Loucy (cell line): ENCODE data around the gene PUDP.

ENCODE experiments used
- H2AFZ ChIP-seq: fragments of 200-600 bp; sonication (generic); 2 replicates; pipeline ENCODE4 v1.6.0; 2016; ENCODE audit warnings: antibody characterized with exemption, mild to moderate bottlenecking, low read length, moderate library complexity
- H3F3A ChIP-seq: fragments of 200-600 bp; 2 replicates; pipeline ENCODE4 v1.6.0; 2016; ENCODE audit warnings: antibody characterized with exemption, low read depth, mild to moderate bottlenecking
- H3K27me3 ChIP-seq: fragments of 200-600 bp; sonication (generic); 2 replicates; pipeline ENCODE4 v1.6.1; 2014; ENCODE audit warnings: low read length, mild to moderate bottlenecking; ENCODE audit not compliant: insufficient read depth, poor library complexity, severe bottlenecking
- H3K36me3 ChIP-seq: fragments of 200-600 bp; sonication (generic); 2 replicates; pipeline ENCODE4 v1.6.1; 2016; ENCODE audit warnings: low read length; ENCODE audit not compliant: insufficient read depth
- H3K4me1 ChIP-seq: fragments of 200-600 bp; sonication (generic); 2 replicates; pipeline ENCODE4 v1.5.1; 2014; ENCODE audit warnings: low read length, mild to moderate bottlenecking; ENCODE audit not compliant: insufficient read depth, poor library complexity, severe bottlenecking
- H3K4me2 ChIP-seq: fragments of 200-600 bp; sonication (generic); 2 replicates; pipeline ENCODE4 v1.6.0; 2014; ENCODE audit warnings: antibody characterized with exemption, low read length, low read depth, mild to moderate bottlenecking; ENCODE audit not compliant: poor library complexity, severe bottlenecking
- H3K4me3 ChIP-seq: fragments of 200-600 bp; sonication (generic); 2 replicates; pipeline ENCODE4 v1.5.1; 2014; ENCODE audit warnings: low read length, mild to moderate bottlenecking, mixed read lengths; ENCODE audit not compliant: poor library complexity, severe bottlenecking
- H3K79me2 ChIP-seq: fragments of 200-600 bp; sonication (generic); 2 replicates; pipeline ENCODE4 v1.6.1; 2014; ENCODE audit warnings: low read length; ENCODE audit not compliant: insufficient read depth
- H3K9ac ChIP-seq: fragments of 200-600 bp; sonication (generic); 2 replicates; pipeline ENCODE4 v1.6.0; 2014; ENCODE audit warnings: mild to moderate bottlenecking, low read depth, low read length, moderate library complexity; ENCODE audit not compliant: poor library complexity, severe bottlenecking
- H3K9me2 ChIP-seq: fragments of 200-600 bp; sonication (generic); replicated peaks from 2 replicates; pipeline ENCODE4 v1.6.1; 2016; ENCODE audit warnings: low read depth, low read length, mixed read lengths
- H3K9me3 ChIP-seq: fragments of 200-600 bp; sonication (generic); 2 replicates; pipeline ENCODE4 v1.6.1; 2014; ENCODE audit warnings: mild to moderate bottlenecking, antibody characterized with exemption, low read length, low read depth; ENCODE audit not compliant: insufficient read depth
- H4K20me1 ChIP-seq: fragments of 200-600 bp; sonication (generic); 2 replicates; pipeline ENCODE4 v1.6.0; 2014; ENCODE audit warnings: antibody characterized with exemption, low read length, mild to moderate bottlenecking; ENCODE audit not compliant: insufficient read depth, poor library complexity, severe bottlenecking
- EZH2phosphoT487 ChIP-seq: fragments of 200-600 bp; IDR thresholded peaks from 2 replicates; pipeline ENCODE4 v1.6.1; 2018; ENCODE audit warnings: antibody characterized with exemption, mild to moderate bottlenecking, moderate library complexity, borderline replicate concordance
- TF ChIP-seq, protein P1 (sequence below): fragments of 200-600 bp; sonication (generic); conservative IDR thresholded peaks from 2 replicates; pipeline ENCODE4 v1.5.1; 2014; ENCODE audit warnings: mild to moderate bottlenecking, antibody characterized with exemption, low read length

The PUDP gene

GRCh38 chrX:7115557-7115956 lies 32.4 kb downstream of the PUDP start:
- Histone ChIP-seq H3K9ac (no peak overlapping the region), H3K9me3 (no peaks in the 10 kb centered on the region), H2AFZ (no peak overlapping the region), H3K79me2 (peaks cover 20% of the 10 kb centered on the region; the same call in 1 of the 2 replicates), H3K9me2 (no peaks in the 10 kb centered on the region), H4K20me1 (no peaks in the 10 kb centered on the region), H3K27me3 (no peaks in the 10 kb centered on the region), H3F3A (no peaks in the 10 kb centered on the region), H3K4me3 (no peak overlapping the region), H3K4me1 (peaks cover 25% of the 10 kb centered on the region), H3K4me2 (no peak overlapping the region), H3K36me3 (no peaks in the 10 kb centered on the region)
- TF ChIP-seq, protein P1, sequence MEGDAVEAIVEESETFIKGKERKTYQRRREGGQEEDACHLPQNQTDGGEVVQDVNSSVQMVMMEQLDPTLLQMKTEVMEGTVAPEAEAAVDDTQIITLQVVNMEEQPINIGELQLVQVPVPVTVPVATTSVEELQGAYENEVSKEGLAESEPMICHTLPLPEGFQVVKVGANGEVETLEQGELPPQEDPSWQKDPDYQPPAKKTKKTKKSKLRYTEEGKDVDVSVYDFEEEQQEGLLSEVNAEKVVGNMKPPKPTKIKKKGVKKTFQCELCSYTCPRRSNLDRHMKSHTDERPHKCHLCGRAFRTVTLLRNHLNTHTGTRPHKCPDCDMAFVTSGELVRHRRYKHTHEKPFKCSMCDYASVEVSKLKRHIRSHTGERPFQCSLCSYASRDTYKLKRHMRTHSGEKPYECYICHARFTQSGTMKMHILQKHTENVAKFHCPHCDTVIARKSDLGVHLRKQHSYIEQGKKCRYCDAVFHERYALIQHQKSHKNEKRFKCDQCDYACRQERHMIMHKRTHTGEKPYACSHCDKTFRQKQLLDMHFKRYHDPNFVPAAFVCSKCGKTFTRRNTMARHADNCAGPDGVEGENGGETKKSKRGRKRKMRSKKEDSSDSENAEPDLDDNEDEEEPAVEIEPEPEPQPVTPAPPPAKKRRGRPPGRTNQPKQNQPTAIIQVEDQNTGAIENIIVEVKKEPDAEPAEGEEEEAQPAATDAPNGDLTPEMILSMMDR, result no peak
- no peak for TF ChIP-seq EZH2phosphoT487

GRCh38 chrX:7112071-7112470 lies 35.9 kb downstream of the PUDP start:
- Histone ChIP-seq H2AFZ (no peak overlapping the region), H4K20me1 (no peaks in the 10 kb centered on the region), H3K4me2 (peak overlapping the region; percentile 53), H3F3A (peaks cover 4% of the 10 kb centered on the region; the same call in 1 of the 2 replicates), H3K4me3 (no peak overlapping the region), H3K36me3 (no peaks in the 10 kb centered on the region), H3K4me1 (peaks cover 44% of the 10 kb centered on the region), H3K27me3 (no peaks in the 10 kb centered on the region), H3K9me3 (no peaks in the 10 kb centered on the region), H3K79me2 (peaks cover 24% of the 10 kb centered on the region; the same call in 1 of the 2 replicates), H3K9me2 (no peaks in the 10 kb centered on the region), H3K9ac (peak overlapping the region; percentile 80)
- TF ChIP-seq, protein P1, result no peak
- no peak for TF ChIP-seq EZH2phosphoT487

- H3K4me3 ChIP-seq, result peak overlapping the region; percentile 49
Observed at GRCh38 chrX:7111518-7111917, 36.4 kb downstream of the PUDP start.

More at GRCh38 chrX:7111518-7111917, 36.4 kb downstream of the PUDP start:
- peaks cover 4% of the 10 kb centered on the region; the same call in 1 of the 2 replicates for H3F3A ChIP-seq
- H2AFZ ChIP-seq, result no peak overlapping the region
- H3K9me3 ChIP-seq, result no peaks in the 10 kb centered on the region
- no peaks in the 10 kb centered on the region for H3K27me3 ChIP-seq
- peak overlapping the region; percentile 53 for H3K4me2 ChIP-seq
- H3K4me1 ChIP-seq, result peaks cover 47% of the 10 kb centered on the region
- peak overlapping the region; percentile 80 for H3K9ac ChIP-seq
- H3K79me2 ChIP-seq, result peaks cover 22% of the 10 kb centered on the region; the same call in 1 of the 2 replicates
- no peak for TF ChIP-seq EZH2phosphoT487
- TF ChIP-seq, protein P1, result no peak
- no peaks in the 10 kb centered on the region for H3K36me3 ChIP-seq
- no peaks in the 10 kb centered on the region for H4K20me1 ChIP-seq
- no peaks in the 10 kb centered on the region for H3K9me2 ChIP-seq
